NCI-H2081 treated with DMSO at 0.1 percent for 48 hours (cell line): ENCODE measurements around the gene RAX2.
"Not testable (repeated sequence)": the region's sequence is repeated elsewhere in the genome, so short reads cannot be mapped to it uniquely, and the experiment has no call there.

ENCODE experiments used
- DNase-seq: peaks from one replicate; lab custom pipeline; 2025; lab: John Stamatoyannopoulos, UW

Gene RAX2

DNA sequence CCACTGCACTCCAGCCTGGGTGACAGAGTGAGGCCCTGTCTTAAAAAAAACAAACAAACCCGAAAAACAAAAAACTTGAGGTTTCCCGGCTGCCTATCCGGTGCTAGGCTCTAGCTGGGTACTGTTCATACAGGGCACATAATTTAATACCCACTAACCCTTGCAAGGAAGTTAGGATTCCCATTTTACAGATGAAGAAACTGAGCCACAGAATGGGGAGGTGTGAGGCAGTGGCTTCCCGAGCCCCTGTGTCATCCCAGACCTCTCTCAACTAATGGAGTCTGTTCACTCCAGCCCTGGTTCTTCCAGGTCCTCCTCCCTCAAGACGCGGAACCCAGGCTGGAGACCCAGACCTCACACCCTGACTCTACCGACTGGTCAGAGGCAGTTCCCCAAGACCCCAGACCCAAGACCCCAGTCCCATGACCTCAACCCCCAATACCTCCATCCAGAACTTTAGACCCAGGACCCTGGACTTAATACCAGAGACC lies 11.1 kb downstream of the RAX2 start:
- DNase-seq: no peak

DNA sequence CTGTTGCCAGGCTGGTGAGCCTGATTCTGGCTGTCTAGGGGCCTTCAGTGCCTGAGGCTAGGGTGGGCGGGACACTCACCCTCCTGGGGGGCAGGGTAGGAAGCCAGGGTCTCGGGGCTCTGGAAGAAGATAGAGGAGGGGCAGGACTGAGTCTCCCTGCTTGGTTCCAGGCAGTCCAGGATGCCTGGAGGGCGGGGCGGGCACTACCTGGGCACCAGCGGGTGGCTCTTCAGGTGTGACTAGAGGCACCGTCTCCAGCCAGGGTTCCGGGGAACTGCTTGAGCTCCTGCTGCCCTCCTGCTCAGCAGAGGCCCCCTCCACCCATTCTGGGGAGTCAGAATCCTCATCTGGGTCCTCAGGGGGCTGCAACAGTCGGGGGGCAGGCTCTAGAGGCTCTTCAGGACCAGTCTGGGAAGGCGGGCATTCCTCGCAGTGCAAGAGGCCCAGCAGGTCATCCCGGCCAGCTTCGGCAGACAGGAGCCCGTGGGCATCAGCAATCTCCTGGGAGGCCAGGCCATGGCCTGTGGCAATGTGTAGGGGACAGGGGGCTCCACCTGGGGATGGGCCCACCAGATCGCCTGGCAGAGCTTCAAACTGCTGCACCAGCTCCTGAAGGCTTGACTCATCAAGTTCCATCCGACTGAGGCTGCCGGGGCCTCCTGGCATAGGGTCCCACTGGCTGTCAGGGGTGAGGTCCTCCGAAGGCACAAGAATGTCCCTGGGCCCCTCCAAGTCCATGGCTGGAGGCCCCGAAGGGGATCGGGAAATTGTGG lies 12.4 kb downstream of the RAX2 start:
- DNase-seq: no peak

DNA sequence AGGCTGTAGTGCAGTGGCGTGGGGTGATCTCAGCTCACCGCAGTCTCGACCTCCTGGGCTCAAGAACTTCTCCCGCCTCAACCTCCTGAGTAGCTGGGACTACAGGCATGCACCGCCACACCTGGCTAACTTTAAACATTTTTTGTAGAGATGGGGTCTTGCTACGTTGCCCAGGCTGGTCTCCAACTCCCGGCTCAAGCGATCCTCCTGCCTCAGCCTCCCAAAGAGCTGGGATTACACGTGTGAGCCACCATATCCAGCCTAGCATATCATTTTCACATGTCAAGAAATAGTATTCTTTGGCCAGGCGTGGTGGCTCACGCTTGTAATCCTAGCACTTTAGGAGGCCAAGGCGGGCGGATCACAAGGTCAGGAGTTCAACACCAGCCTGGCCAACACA lies 13.7 kb downstream of the RAX2 start:
- not testable (repeated sequence) for DNase-seq

DNA sequence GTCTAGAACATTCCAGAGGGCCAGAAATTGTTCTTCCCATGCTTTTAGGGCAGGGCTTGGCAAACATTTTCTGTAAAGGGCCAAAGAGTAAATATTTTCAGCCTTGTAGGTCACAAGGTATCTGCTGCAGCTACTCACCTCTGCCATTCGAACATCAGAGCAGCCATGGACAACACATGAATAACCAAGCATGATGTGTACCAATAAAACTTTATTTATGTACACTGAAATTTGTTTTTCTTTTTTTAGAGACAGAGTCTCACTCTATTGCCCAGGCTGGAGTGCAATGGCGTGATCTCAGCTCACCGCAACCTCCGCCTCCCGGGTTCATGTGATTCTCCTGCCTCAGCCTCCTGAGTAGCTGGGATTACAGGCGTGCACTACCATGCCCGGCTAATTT lies 14.3 kb downstream of the RAX2 start:
- not testable (repeated sequence) for DNase-seq

DNA sequence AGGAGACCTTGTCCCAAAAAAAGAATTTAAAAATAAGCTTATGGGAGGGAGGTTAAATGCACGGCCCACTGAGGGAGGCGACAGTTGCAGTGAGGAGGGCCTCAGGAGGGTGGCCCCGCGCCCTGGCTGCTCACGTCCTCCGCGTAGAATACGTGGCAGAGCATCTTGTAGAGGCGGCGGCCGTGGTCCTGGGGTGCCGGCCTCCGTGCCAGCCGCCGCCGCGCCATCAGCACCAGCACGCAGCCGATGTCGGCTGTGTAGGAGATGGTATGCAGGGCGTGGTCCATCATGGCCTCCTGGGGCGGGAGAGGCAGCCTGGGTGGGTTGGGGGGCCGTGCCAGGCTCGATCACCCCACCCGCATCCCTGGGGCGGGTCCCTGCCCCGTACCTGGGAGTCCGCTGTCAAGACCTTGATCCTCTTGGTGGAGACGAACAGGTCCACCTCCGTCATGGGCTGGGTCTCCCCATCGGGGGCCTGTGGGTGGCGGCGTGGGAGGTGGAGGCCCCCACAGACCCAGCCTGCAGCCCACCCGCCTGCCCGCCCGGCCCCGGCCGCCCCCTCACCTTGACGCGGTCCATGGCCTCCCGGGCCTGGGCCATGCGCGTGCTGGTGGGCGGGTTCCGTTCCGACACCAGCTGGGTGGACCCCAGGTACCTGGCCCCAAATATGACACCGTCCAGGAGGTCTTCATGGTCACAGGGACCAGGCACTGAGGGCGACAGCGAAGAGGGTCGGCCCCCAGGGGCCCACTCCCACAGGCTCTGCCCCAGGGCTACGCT lies 18.2 kb downstream of the RAX2 start:
- DNase-seq: no peak

DNA sequence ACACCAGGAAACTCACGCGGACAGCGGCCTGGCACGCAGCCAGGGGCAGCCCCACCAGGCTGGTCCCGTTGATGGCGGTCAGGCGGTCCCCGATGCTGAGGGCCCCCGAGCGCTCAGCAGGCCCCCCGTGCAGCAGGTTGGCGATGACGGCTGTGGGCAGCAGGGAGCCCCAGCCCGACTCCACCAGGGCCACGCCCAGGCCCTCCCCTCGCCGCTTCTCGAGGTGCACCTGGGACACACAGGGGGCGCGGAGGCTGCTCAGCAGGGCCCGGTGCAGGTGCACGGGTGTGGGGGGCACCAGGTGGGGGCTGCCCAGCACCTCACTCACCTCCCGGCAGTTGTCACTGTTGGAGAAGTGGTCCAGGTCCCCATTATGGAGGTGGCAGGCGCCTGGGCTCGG lies 19.5 kb downstream of the RAX2 start:
- no peak for DNase-seq

DNA sequence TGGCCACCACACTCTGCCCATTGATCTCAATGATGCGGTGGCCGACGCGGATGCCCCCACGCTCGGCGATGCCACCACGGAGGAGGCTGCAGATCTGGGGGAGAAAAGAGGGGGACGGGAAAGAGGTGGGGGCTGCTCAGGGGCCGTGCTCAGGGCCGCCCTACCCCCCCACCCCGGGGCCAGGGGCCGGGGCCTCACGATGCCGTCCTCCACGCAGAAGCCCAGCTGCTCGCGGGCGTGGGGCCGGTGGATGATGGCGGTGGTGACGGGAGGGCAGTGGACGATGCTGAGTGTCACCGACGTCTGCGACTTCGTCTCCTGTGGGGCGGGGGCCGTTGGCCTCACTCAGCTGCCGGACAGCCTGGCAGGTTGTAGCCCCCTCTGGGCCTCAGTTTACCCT lies 20.8 kb downstream of the RAX2 start:
- no peak for DNase-seq

DNA sequence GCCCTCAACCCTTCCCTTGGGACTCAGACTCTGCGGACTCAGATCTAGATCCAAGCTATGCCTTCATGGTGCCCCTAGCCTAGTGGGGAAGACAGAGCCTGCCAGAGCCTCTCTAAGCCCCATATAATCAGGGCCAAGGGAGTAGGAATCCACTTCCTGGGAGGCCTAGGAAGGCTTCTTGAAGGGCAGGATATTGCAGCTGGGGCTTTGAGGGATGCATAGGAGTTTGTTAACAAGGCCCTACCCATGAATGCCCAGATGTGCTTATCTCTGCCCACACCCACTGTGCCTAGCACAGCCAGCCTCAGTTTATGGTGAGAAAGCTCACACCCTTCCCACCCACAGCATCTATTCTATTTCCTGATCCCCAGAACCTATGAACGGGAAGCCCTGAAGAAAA lies 21.8 kb downstream of the RAX2 start:
- DNase-seq: no peak

DNA sequence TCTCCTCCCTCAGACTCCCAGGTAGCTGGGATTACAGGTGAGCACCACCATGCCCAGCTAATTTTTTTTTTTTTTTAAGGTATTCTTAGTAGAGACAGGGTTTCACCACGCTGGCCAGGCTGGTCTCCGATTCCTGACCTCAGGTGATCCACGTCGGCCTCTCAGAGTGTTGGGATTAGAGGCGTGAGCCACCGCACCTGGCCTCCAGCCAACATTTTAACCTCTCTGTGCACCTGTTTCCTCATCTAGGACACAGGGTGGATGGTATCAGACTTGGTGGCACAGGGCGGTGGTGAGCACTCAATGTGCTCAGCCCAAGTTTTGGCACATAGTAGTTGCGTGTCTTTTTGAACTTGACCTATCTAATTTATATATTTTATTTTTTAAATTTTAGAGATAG lies 23.1 kb downstream of the RAX2 start:
- no peak for DNase-seq

DNA sequence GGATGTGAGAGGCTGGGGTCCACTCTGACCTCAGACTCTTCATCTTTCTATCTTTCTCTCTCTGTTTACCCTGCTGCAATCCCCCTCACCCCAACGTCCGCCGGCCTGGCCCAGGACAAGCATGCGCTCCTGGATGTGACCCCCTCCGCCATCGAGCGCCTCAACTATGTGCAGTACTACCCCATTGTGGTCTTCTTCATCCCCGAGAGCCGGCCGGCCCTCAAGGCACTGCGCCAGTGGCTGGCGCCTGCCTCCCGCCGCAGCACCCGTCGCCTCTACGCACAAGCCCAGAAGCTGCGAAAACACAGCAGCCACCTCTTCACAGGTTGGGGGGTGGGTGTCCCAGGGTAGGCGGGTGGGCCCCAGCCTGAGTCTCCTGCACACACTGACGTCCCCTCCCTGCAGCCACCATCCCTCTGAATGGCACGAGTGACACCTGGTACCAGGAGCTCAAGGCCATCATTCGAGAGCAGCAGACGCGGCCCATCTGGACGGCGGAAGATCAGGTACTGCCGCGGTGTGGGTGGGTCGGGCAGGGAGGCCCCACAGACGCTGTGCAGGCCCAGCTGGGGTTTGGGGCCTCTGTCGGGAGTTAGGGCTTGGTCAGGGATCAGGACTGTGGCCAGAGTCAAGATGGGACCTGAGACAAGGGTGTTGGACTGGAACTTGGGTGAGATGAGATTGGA lies 25.5 kb downstream of the RAX2 start:
- DNase-seq: no peak

DNA sequence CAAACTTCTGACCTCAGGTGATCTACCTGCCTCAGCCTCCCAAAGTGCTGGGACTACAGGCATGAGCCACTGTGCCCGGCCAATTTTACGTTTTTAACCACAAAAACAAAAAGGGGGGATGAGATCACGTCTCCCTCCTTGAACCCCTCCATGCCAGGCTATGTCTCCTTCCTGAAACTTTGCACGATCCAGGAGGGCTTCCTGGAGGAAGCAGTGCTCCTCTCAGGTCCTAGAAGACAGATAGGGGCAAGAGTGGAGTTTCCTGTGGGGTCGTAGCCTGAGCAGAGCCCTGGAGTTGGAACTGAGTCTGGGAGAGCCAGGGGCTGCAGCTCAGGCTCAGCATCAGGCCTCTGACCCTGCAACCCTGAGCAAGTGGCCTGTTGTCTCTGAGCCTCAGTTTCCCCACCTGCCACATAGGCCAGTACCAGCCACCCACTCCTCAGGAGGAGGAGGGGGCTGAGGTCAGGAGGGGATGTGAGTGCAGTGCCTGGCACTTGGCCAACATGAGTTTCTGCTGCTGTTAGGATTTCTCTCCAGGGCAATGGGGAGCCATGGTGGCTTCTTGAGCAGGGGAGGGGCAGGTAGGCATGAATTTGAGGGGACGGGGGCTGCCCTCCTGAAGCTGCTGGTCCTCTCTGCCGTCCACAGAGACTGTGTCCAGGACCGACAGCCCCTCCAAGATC lies 26.5 kb downstream of the RAX2 start:
- no peak for DNase-seq

DNA sequence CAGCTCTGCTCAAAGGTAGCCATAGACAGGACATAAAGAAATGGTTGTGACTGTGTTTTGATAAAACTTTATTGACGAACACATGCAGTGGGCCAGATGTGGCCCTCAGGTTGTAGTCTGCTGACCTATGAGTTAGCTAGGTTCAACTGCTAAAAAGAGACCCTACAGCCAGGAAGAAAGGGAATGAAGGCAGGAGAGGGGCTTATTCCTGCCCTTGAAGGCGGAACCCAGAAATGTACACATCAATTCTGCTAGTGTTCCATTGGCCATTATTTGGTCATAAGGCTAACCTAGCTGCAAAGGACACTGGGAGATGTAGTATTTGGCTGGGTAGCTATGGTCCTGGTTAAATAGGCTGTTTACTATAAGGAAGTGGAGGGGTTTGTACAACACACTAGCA lies 28.5 kb downstream of the RAX2 start:
- no peak for DNase-seq

DNA sequence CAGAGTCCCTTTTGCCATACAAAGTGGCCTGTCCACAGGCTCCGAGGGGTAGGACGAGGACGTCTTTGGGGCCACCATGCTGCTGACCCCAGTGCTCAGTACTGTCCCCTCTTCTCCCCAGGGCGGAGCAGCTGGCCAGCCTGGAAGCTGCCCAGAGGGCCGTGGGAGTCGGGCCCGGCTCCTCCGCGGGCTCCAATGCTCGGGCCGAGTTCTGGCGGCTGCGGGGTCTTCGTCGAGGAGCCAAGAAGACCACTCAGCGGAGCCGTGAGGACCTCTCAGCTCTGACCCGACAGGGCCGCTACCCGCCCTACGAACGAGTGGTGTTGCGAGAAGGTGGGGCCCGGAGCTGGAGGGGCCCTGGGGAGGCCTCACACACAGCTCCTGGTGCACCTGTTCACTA lies 31.6 kb downstream of the RAX2 start:
- no peak for DNase-seq

DNA sequence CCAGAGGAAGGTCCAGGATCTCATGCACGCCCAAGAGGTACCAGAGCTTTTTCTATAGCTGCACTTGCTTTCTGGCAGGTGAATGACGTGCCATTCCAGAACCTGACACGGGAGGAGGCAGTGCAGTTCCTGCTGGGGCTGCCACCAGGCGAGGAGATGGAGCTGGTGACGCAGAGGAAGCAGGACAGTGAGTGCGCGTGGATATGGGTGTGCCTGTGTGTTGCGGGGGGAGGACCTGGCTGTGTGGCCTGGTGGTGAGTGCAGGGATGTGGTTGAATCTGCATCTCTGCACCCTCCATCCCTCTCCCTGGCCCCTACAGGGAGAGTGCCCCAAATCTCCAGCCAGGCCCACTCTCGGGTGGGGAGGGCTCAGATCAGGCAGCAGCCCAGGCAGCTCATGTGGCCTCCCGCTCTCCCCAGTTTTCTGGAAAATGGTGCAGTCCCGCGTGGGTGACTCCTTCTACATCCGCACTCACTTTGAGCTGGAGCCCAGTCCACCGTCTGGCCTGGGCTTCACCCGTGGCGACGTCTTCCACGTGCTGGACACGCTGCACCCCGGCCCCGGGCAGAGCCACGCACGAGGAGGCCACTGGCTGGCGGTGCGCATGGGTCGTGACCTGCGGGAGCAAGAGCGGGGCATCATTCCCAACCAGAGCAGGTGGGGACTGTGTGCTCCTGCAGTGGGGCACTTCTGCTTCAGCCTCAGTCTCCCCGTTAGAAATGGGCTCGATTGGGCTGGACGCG lies 33.4 kb downstream of the RAX2 start:
- DNase-seq: no peak

DNA sequence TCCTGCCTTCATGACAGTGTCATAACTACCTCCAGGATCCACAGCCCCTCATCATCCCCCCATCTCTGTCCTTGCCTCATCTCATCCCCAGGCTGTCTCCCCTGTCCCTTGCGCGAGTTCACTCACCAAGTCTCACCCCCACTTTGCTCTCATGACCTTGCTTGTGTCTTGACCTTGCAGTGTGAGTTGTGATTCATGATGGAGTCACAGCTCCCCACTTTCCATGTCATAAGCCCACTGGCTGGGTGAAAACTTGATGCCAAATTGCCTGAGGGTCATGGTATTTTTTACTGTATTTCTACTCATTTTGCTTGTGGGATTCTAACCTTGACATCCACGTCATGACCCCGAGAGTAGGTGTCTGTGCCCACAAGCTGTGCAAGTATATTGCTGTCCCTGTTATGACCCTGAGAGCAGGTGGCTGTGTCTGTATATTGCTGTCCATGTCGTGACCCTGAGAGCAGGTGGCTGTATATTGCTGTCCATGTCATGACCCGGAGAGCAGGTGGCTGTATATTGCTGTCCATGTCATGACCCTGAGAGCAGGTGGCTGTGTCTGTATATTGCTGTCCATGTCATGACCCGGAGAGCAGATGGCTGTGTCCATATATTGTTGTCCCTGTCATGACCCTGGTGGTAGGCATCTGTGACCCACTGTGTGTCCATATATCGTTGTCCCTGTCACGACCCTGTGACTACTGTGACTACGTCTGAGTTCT lies 34.4 kb downstream of the RAX2 start:
- no peak for DNase-seq

DNA sequence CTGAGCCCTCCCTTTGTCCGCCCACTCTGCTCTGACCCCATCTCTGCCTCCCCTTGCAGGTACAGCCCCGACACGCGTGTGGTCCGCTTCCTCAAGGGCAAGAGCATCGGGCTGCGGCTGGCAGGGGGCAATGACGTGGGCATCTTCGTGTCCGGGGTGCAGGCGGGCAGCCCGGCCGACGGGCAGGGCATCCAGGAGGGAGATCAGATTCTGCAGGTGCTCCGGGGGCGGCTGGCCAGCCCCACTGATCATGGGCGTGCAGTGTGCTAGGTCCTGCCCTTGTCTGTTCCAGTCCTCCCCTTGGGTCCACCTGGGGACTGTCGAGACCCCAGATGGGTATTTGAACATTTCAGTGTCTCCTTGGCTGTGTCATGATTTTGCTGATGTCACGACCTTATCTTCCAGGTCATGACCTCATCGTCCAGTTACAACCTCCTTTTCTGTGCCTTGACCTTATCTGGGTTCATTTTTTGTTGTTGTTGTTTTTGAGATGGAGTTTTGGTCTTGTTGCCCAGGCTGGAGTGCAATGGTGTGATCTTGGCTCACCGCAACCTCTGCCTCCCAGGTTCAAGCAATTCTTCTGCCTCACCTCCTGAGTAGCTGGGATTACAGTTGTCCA lies 35.8 kb downstream of the RAX2 start:
- no peak for DNase-seq

DNA sequence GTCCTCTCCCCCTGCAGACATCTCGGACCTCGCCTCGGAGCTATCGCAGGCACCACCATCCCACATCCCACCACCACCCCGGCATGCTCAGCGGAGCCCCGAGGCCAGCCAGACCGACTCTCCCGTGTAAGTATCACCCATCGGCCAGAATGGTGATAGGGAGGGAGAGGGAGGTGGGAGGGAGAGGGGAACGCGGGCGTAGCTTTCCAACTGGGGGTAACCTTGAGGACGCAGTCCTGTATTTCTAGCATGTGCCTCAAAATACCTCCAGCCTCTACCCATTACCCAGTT lies 37.8 kb downstream of the RAX2 start:
- DNase-seq: no peak

DNA sequence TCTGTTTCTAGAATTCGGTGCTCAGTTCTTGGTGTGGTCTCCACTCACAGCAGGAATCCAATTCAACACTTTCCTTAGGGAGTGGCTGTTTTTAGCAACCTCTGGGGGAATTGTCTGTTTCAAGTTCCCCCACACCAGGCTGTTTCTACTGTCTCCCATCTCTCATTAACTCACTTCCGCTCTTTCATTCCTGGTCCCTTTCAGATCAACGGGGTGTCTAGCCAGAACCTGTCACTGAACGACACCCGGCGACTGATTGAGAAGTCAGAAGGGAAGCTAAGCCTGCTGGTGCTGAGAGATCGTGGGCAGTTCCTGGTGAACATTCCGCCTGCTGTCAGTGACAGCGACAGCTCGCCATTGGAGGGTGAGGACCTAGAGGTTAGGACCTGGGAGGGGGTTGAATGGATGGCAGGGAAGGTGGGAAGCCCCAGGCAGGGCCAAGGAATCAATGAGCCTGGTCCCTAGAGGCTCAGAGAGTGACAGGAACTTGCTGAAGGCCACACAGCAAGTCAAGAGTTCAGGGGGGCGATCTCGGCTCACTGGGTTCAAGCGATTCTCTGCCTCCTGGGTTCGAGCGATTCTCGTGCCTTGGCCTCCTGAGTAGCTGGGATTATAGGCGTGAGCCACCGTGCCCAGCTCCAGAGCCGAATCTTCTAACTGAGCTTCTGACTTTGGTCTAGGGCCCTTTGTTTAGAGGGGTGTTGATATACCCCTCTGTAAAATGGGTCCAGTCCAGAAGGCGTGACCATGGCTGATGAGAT lies 38.3 kb downstream of the RAX2 start:
- no peak for DNase-seq

DNA sequence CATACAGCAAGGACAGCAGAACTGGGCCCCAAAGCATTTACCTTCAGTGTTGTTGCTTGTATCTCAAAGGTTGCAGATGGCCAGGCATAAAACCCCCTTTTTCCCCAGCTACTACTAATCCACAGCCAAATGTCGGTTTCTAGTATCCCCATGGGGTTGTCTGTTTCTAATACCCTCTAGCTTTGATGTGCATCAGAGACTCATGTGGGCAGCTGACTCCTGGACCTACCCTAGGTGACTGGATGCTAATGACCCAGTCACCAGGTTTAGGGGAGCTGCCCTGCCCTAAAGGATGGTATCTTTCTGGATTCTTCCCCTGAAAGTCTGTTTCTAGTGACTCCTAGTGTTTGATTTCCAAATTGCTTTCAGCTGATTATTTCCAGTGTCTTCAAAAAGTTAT lies 39.9 kb downstream of the RAX2 start:
- no peak for DNase-seq

DNA sequence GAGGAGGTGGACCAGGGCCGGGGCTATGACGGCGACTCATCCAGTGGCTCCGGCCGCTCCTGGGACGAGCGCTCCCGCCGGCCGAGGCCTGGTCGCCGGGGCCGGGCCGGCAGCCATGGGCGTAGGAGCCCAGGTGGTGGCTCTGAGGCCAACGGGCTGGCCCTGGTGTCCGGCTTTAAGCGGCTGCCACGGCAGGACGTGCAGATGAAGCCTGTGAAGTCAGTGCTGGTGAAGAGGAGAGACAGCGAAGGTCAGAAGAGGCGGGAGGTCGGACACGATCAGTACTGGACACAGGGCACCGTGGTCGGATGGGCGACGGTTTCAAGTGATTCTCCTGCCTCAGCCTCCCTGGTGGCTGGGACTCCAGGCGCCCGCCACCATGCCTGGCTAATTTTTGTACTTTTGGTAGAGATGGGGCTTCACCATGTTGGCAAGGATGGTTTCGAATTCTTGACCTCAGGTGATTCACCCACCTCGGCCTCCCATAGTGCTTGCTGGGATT lies 41.5 kb downstream of the RAX2 start:
- DNase-seq: no peak
